HG03103 (cell line): ENCODE results near the gene PITPNM3.

Source experiments
- ATAC-seq: cut with Tn5 transposase; IDR thresholded peaks from one replicate; pipeline ENCODE4 v1.9.1; 2021; ENCODE audit warnings: low read depth; ENCODE audit not compliant: unreplicated experiment

PITPNM3 gene

DNA sequence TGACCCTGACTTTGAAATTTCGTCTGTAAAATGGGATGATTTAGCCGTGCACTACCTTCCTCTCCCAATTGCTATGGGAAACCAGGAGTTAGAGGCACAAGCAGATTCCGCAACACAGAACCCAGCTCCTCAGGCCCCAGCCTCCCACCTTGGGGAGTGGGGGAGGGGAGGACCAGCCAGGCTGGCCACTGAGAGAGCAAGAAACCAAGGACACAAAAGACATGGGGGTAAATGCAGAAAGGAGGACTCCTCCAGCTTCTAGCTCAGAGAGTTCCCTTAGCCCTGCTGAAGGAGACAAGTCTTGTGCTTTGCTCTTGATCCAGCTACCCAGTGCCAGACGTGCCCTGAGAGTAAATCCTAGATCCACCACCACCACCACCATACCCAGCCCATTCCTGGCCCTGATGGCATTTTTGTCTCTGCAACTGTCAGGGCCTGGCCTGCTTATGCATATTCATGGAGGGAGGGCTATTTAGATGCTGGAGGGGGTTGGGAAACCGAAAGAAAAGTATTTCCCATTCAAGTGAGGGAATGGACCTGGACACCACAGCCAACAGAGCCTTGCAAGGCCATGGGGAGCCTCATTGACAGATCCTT lies 25.9 kb downstream of the PITPNM3 start:
- no peak for ATAC-seq

- no peak for ATAC-seq
Measured at GRCh38 chr17:6528557-6528956, 27.8 kb downstream of the PITPNM3 start.

DNA sequence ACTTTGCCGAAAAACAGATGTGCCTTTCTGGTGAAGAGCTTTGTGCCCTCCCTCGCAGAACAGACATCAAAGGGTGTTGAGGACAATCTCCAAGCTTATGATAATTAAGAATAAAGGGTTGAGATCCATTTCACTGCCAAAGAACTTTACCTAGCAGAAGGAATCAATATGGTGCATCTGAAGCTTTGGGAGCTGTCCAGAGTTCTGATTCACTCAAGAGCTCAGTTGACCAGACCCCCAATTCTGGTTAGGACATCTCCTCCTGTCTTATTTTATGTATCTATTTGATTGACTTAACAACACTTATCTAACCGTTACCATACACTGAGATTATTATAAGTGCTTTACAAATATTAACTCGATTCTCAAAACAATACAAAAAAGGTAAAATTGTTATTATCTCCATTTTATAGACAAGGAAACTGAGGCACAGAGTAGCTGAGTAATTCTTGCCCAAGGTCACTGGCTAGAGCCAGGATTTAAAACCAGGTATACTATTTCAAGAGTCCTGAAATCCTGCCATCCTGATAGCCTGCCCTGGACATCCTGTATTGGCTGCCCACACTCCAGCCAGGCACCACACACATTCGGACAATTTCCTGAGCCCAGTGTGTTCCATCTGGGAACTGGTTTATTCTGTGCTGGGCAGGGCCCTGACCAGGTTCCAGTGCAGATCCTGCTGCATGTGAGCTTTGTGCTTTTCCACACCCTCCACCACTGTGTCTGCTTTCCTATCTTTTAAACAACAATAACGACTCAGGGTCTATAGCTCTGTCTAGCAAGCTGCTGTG lies 29.8 kb downstream of the PITPNM3 start:
- ATAC-seq: no peak

DNA sequence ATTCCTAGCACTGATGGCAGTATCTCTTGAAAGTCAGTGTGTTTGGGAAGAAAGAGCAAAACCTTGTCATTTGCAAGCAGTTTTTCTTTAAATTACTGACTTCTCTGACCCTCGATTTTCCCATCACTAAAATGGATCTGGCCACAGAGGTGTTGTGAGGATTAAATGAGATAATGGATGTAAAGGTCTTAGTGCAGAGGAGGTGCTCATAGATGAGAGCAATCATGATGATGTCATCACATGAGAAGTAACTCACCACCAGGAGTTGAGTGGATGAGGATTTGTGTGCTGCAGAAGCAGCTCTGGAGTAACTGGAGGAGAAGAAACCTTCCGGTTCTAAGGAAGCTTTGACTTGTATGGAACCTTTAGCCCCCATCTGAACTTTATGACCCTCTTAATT lies 30.6 kb downstream of the PITPNM3 start:
- no peak for ATAC-seq

GRCh38 chr17:6525141-6525540 lies 31.2 kb downstream of the PITPNM3 start:
- ATAC-seq: no peak

DNA sequence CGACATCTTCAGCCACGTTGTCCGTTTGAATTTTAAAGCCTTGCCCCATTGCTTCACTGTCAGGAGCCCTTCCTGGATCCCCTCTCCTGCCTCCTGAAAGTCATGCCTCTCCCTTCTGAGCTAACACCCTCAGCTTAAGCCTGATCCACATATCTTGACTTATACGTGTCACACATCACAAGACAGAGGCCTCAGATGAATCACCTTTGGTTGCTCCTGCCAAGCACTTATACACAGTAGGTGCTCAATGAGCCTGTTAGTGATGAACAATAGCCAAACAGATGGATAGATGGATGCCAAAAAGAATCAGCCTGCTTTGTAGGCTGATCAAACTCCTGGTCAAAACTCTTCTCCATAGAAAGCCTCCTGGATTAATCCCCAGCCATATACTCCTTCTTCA lies 31.8 kb downstream of the PITPNM3 start:
- ATAC-seq: no peak

GRCh38 chr17:6523809-6524355 lies 32.5 kb downstream of the PITPNM3 start:
- no peak for ATAC-seq

DNA sequence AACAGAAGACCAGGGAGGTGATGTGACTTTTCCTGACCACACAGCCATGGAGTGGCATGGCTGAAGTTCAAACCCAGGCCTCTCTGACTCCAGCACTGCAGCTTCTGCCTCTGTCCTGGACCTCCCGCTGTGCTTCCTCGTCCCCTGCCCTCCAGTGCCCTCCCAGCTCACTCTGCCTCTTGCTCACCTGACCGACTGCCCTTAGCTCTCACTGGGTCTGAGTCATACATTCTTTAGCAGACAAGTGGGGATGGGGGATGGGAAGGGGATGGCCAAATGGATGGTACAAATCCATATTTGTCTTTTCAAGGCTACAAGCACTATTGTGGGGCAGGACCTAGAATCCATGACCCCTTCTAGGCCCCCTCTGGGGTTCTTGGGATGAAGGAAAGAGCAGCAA lies 33.0 kb downstream of the PITPNM3 start:
- no peak for ATAC-seq

GRCh38 chr17:6521586-6521985 lies 34.8 kb downstream of the PITPNM3 start:
- no peak for ATAC-seq

GRCh38 chr17:6517062-6517461 lies 39.3 kb downstream of the PITPNM3 start:
- ATAC-seq: no peak

GRCh38 chr17:6514371-6514770 lies 42.0 kb downstream of the PITPNM3 start:
- no peak for ATAC-seq

DNA sequence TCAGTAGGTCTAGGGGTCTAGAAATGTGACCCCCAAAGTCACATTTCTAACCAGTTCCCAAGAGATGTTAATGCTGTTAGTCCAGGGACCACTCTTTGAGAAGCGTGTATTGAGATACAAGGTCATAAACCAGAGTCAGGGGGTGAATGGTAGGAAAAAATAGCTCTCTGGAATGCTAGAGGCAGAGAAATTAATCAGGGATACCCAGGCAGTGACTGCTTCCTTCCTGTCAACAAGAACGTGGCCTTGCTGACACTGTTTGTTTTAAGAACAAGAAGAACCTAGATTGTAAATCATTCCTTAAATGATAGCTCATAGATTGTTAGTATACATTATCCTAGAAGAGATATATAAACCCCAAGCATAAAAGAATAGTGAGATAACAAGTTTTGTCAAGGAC lies 43.8 kb downstream of the PITPNM3 start:
- no peak for ATAC-seq

- no peak for ATAC-seq
Measured at GRCh38 chr17:6510321-6510977, 45.9 kb downstream of the PITPNM3 start.

- no peak for ATAC-seq
Measured at GRCh38 chr17:6509921-6510320, 46.4 kb downstream of the PITPNM3 start.

- ATAC-seq: no peak
Measured at GRCh38 chr17:6509031-6509771, 47.2 kb downstream of the PITPNM3 start.

DNA sequence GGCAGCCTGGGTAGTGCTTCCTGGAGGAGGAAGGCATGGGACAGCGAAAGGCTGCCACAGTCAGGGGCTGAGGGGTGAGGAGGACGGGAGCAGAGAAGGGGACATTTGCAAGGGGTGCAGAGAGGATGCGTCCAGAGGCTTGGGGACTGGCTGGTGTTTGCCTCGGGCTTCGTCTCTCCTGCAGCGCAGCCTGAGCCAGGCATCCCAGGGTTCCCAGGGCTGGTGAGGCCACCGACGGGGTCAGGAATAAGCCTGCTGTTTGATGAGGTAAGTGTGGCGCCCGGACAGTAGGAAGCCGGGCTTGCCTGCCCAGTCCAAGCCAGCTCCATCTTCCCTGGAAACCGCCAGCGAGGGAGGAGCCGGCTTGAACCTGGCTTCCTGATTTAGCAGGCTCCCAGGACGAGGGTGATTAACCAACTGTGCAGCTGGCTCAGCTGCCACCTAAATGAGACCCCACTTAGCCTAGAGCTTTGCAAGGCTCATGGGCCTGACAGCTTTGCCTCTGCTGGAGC lies 47.8 kb downstream of the PITPNM3 start:
- ATAC-seq: no peak

DNA sequence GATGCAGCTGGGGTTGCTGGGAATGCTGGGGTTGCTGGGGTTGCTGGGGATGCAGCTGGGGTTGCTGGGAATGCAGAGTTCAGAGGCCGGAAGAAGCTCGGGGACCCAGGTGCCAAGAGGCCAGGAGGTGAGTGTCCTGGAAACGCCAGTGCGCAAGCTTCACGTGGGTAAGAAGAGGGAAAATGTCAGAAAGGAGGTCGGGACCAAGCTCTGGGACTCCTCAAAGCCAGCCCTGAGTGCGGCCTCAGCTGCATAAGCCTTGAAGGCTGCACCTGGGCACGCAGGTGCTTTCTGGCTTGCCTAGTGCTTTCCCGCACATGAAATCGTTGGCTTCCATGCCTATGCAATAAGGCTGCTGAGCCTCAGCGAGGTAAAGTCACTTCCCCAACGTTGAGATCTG lies 48.3 kb downstream of the PITPNM3 start:
- ATAC-seq: no peak

- ATAC-seq: no peak
Measured at GRCh38 chr17:6507535-6507934, 48.8 kb downstream of the PITPNM3 start.

GRCh38 chr17:6506679-6507231 lies 49.6 kb downstream of the PITPNM3 start:
- ATAC-seq: no peak

GRCh38 chr17:6505425-6506142 lies 50.8 kb downstream of the PITPNM3 start:
- no peak for ATAC-seq
